GM23338 (cell line): Measurements from ENCODE around the gene OCA2. TPM values are rescaled to one million over a fixed set of nuclear protein-coding genes. Genes with fewer than 3 reads are reported as not detected.

Source experiments
- ATAC-seq: fragments of 200-7000 bp; cut with Tn5 transposase; 3 replicates; pipeline ENCODE4 v1.9.1; 2020
- DNase-seq: peaks from one replicate; pipeline ENCODE4 v3.0.0-alpha.2; 2015; ENCODE audit warnings: low spot score
- H2AFZ ChIP-seq: fragments of 200-600 bp; sonication (generic); 2 replicates; pipeline ENCODE4 v1.8.0; 2016; ENCODE audit warnings: antibody characterized with exemption, mild to moderate bottlenecking, moderate library complexity
- H3F3A ChIP-seq: fragments of 200-600 bp; sonication (generic); replicated peaks from 2 replicates; pipeline ENCODE4 v1.8.0; 2017; ENCODE audit warnings: antibody characterized with exemption, mixed run types, low read depth
- H3K27ac ChIP-seq: fragments of 200-600 bp; sonication (generic); 2 replicates; pipeline ENCODE4 v1.6.1; 2016; ENCODE audit warnings: low read depth
- H3K27me3 ChIP-seq: fragments of 200-600 bp; sonication (generic); 2 replicates; pipeline ENCODE4 v1.8.0; 2016; ENCODE audit warnings: mild to moderate bottlenecking, mixed run types, moderate library complexity; ENCODE audit not compliant: insufficient read depth
- H3K36me3 ChIP-seq: fragments of 200-600 bp; sonication (generic); 2 replicates; pipeline ENCODE4 v1.8.0; 2016; ENCODE audit warnings: mild to moderate bottlenecking; ENCODE audit not compliant: insufficient read depth
- H3K4me1 ChIP-seq: fragments of 200-600 bp; sonication (generic); 2 replicates; pipeline ENCODE4 v1.8.0; 2016; ENCODE audit warnings: mild to moderate bottlenecking, moderate library complexity; ENCODE audit not compliant: insufficient read depth
- H3K4me2 ChIP-seq: fragments of 200-600 bp; sonication (generic); 2 replicates; pipeline ENCODE4 v1.7.1; 2017; ENCODE audit warnings: mixed run types
- H3K4me3 ChIP-seq: fragments of 200-600 bp; sonication (generic); 2 replicates; pipeline ENCODE4 v1.6.1; 2016; ENCODE audit warnings: mixed run types
- H3K79me2 ChIP-seq: fragments of 200-600 bp; sonication (generic); replicated peaks from 2 replicates; pipeline ENCODE4 v1.8.0; 2017; ENCODE audit warnings: mild to moderate bottlenecking; ENCODE audit not compliant: insufficient read depth
- H3K9me2 ChIP-seq: fragments of 200-600 bp; sonication (generic); 2 replicates; pipeline ENCODE4 v1.8.0; 2017; ENCODE audit not compliant: insufficient read depth
- H4K20me1 ChIP-seq: fragments of 200-600 bp; sonication (generic); replicated peaks from 2 replicates; pipeline ENCODE4 v1.8.0; 2017; ENCODE audit warnings: mild to moderate bottlenecking; ENCODE audit not compliant: insufficient read depth
- H3K27ac Mint-ChIP-seq: 2 replicates; pipeline ENCODE4 v1.8.0; 2020; ENCODE audit warnings: inconsistent platforms, mild to moderate bottlenecking, moderate library complexity, mixed read lengths
- H3K27me3 Mint-ChIP-seq: 3 replicates; pipeline ENCODE4 v1.8.0; 2022; ENCODE audit warnings: low read depth, mild to moderate bottlenecking, moderate library complexity, mixed read lengths, inconsistent platforms; ENCODE audit not compliant: insufficient read depth, poor library complexity
- H3K36me3 Mint-ChIP-seq: 3 replicates; pipeline ENCODE4 v1.8.0; 2021; ENCODE audit warnings: low read depth, mild to moderate bottlenecking, inconsistent platforms, moderate library complexity, mixed read lengths
- H3K4me1 Mint-ChIP-seq: 3 replicates; pipeline ENCODE4 v1.8.0; 2020; ENCODE audit warnings: mild to moderate bottlenecking, inconsistent platforms, mixed read lengths
- H3K4me3 Mint-ChIP-seq: 3 replicates; pipeline ENCODE4 v1.8.0; 2021; ENCODE audit warnings: moderate library complexity, mild to moderate bottlenecking, inconsistent platforms, mixed read lengths
- H3K9me3 Mint-ChIP-seq: 3 replicates; pipeline ENCODE4 v1.8.0; 2020; ENCODE audit warnings: moderate library complexity, mild to moderate bottlenecking, inconsistent platforms, mixed read lengths
- CTCF ChIP-seq, 2 experiments: fragments of 200-600 bp in 1 of 2; sonication (generic) in 1 of 2; conservative IDR thresholded peaks; 2 replicates each; pipeline versions ENCODE4 v1.5.1 to v1.6.1; 2016 to 2017; ENCODE audit warnings: antibody characterized with exemption in 2 of 2, low read depth in 2 of 2, mild to moderate bottlenecking in 2 of 2, moderate library complexity in 1 of 2
- ETS1 ChIP-seq: IDR thresholded peaks from 2 replicates; pipeline ENCODE4 v1.6.1; 2016; ENCODE audit warnings: antibody characterized with exemption
- EZH2 ChIP-seq: fragments of 200-600 bp; sonication (generic); IDR thresholded peaks from one replicate; pipeline ENCODE4 v1.8.0; 2017; ENCODE audit warnings: antibody characterized with exemption, mild to moderate bottlenecking, low read depth; ENCODE audit not compliant: unreplicated experiment
- JUNB ChIP-seq: IDR thresholded peaks from one replicate; pipeline ENCODE4 v1.6.1; 2016; ENCODE audit warnings: antibody characterized with exemption; ENCODE audit not compliant: unreplicated experiment
- NANOG ChIP-seq: IDR thresholded peaks from 2 replicates; pipeline ENCODE4 v1.6.1; 2016; ENCODE audit warnings: antibody characterized with exemption, borderline replicate concordance
- POLR2AphosphoS5 ChIP-seq: IDR thresholded peaks from 2 replicates; pipeline ENCODE4 v1.6.1; 2016; ENCODE audit warnings: antibody characterized with exemption, low read depth
- ZNF114 ChIP-seq: fragments of 250-450 bp; sonication (Bioruptor Pico); IDR thresholded peaks from 2 replicates; pipeline ENCODE4 v1.5.0; 2020; ENCODE audit warnings: mild to moderate bottlenecking, moderate library complexity
- polyA plus RNA-seq: library from polyadenylated mRNA; unstranded; fragments of >200 nt; fragmentation: Nextera tagmentation; extraction: Ambion mirVana; gene quantifications from 2 replicates; pipeline ENCODE4 v1.2.1, GENCODE V29; 2016
- total RNA-seq: library from RNA; depleted of rRNA; stranded (reverse); fragments of >200 nt; shearing (Covaris generic); gene quantifications from 2 replicates; pipeline ENCODE4 v1.2.3, GENCODE V29; 2014
- TF ChIP-seq, protein P1 (sequence below): IDR thresholded peaks from one replicate; pipeline ENCODE4 v1.6.1; 2018; ENCODE audit warnings: antibody characterized with exemption; ENCODE audit not compliant: unreplicated experiment

OCA2 gene
- total and polyA plus RNA-seq, 2 experiments from 2014 or later = 0.40 to 0.69 TPM

- TF ChIP-seq JUNB = no peak
- TF ChIP-seq EZH2 = no peak
- TF ChIP-seq ETS1 = no peak
- no peak for TF ChIP-seq POLR2AphosphoS5
- no peak for TF ChIP-seq CTCF (conservative IDR thresholded peaks at IDR 0.05; ENCODE audit: low read depth in 2 of 2)
- TF ChIP-seq, protein P1, sequence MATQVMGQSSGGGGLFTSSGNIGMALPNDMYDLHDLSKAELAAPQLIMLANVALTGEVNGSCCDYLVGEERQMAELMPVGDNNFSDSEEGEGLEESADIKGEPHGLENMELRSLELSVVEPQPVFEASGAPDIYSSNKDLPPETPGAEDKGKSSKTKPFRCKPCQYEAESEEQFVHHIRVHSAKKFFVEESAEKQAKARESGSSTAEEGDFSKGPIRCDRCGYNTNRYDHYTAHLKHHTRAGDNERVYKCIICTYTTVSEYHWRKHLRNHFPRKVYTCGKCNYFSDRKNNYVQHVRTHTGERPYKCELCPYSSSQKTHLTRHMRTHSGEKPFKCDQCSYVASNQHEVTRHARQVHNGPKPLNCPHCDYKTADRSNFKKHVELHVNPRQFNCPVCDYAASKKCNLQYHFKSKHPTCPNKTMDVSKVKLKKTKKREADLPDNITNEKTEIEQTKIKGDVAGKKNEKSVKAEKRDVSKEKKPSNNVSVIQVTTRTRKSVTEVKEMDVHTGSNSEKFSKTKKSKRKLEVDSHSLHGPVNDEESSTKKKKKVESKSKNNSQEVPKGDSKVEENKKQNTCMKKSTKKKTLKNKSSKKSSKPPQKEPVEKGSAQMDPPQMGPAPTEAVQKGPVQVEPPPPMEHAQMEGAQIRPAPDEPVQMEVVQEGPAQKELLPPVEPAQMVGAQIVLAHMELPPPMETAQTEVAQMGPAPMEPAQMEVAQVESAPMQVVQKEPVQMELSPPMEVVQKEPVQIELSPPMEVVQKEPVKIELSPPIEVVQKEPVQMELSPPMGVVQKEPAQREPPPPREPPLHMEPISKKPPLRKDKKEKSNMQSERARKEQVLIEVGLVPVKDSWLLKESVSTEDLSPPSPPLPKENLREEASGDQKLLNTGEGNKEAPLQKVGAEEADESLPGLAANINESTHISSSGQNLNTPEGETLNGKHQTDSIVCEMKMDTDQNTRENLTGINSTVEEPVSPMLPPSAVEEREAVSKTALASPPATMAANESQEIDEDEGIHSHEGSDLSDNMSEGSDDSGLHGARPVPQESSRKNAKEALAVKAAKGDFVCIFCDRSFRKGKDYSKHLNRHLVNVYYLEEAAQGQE = no peak
- TF ChIP-seq ZNF114 (CRISPR knock-in tag) = no peak
- no peak for TF ChIP-seq NANOG
Measured at GRCh38 chr15:28100516-28101195, 1.5 kb upstream of the OCA2 start (continued).

DNA sequence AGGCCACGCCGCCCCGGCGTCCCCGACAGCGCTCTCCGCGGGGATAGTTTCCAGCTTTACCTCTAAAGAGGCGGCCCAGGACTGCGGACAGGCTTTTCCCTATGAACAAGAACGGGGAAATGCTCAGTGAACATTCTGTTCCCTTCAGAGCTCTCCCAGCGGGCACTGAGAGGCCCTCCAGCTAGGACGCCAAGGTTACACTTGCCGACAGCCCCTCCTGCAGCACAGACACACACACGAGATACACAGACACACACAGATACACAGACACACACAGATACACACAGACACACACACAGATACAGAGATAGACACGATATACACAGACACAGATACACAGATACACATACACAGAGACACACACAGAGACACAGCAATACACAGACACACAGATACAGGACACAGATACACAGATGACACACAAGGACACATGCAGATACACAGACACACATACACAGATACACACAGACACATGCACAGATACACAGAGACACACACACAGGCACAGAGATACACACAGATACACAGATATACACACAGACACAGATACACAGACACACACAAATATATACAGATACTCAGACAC lies 533 bp upstream of the OCA2 start:
- Histone ChIP-seq H3K79me2 (no peaks in the 10 kb centered on the region), H3F3A (no peaks in the 10 kb centered on the region), H3K36me3 (no peaks in the 10 kb centered on the region), H3K4me1 (no peaks in the 10 kb centered on the region; the same call in 1 of the 2 replicates), H3K4me2 (peak overlapping the region; percentile 83), H3K27ac (no peak overlapping the region), H3K4me3 (peak overlapping the region; percentile 64), H3K9me2 (no peaks in the 10 kb centered on the region), H2AFZ (0 out of 2 replicates have a peak overlapping the region, but pooled peaks have one; percentile 43), H4K20me1 (no peaks in the 10 kb centered on the region; the same call in 1 of the 2 replicates), H3K27me3 (peaks cover 73% of the 10 kb centered on the region)
- Mint-ChIP-seq H3K36me3 (no peaks in the 10 kb centered on the region; the same call in 2 of the 3 replicates), H3K4me3 (peak overlapping the region; percentile 60), H3K27ac (no peak overlapping the region), H3K27me3 (peaks cover 69% of the 10 kb centered on the region), H3K4me1 (peaks cover 25% of the 10 kb centered on the region), H3K9me3 (peaks cover 4% of the 10 kb centered on the region; the same call in 2 of the 3 replicates)
- TF ChIP-seq JUNB = no peak
- ATAC-seq (no peak), DNase-seq (no peak)
